ENCODE data around the gene PSME3.

- TF ChIP-seq, protein P1, sequence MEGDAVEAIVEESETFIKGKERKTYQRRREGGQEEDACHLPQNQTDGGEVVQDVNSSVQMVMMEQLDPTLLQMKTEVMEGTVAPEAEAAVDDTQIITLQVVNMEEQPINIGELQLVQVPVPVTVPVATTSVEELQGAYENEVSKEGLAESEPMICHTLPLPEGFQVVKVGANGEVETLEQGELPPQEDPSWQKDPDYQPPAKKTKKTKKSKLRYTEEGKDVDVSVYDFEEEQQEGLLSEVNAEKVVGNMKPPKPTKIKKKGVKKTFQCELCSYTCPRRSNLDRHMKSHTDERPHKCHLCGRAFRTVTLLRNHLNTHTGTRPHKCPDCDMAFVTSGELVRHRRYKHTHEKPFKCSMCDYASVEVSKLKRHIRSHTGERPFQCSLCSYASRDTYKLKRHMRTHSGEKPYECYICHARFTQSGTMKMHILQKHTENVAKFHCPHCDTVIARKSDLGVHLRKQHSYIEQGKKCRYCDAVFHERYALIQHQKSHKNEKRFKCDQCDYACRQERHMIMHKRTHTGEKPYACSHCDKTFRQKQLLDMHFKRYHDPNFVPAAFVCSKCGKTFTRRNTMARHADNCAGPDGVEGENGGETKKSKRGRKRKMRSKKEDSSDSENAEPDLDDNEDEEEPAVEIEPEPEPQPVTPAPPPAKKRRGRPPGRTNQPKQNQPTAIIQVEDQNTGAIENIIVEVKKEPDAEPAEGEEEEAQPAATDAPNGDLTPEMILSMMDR (IDR thresholded peaks at IDR 0.05) = no peak
- TF ChIP-seq POLR2A (IDR thresholded peaks at IDR 0.05) = no peak
These were observed 11.1 kb downstream of the PSME3 start, which contains the start of gene AOC2 for GRCh38 chr17:42844271-42844670.
